SKM-1 (cell line): ENCODE results near the gene FAM221B.
A peak's percentile ranks its signal among the peaks of the same experiment; 100 is the strongest.

Experiments used
- DNase-seq: peaks from one replicate; lab custom pipeline; 2025; ENCODE audit not compliant: unreplicated experiment; lab: John Stamatoyannopoulos, UW

The FAM221B gene

DNA sequence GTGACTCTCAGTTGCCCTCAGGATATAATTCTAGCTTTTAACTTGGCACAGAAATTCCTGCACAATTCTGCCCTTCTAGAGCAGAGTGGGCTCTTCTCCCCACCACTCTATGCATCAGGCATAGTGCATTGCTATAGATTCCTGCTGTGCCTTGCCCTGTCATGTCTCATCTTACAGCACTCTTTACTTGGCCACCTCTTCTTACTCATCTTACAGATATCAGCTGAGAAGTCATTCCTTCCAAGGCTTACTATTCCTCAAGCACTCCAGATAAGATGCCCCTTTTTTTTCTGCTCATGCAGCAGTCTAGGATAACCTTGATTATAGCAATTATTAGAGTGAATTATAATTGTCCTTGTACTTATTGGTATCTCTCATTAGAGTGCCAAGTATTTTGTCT is 5.6 kb downstream of the FAM221B start:
- DNase-seq, result no peak

DNA sequence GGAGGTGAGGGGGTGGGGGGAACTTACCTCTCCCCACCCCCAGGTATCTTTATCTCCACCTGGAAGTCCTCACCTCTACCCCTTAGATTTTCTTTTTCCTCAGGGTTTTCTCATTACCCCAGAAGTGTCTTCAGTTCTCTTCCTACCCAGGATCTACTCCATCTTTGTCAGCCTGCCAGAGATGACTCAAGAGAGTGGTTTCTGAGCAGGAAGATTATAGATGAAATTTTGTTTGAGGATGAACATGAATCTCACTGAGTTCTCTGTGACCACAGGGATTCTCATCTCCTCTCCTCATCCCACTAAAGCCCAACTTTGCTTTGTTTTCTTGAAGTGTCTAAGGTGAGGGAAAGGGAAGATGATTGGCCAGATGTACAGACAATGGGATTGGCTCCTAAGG is 8.5 kb downstream of the FAM221B start:
- DNase-seq, result no peak

DNA sequence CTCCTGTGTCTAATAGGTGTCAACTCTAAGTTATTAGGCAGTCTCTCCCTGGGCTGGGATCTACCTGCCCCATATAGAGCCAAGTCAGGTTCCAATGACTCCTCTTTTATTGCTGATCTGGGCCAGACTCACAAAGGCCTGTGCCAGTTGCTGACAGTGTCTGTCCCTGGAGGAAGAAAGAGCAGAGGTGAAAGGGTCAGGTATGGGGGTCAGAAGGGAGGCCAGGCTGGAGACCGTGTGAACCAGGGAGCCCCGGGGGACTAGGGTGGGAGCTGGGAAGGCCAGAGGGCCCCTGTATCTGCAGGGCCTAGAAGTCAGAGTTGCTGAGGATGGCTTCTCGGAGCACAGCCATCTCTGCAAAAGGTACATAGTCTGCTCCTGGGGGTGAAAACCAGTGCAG is 10.2 kb downstream of the FAM221B start:
- no peak for DNase-seq

DNA sequence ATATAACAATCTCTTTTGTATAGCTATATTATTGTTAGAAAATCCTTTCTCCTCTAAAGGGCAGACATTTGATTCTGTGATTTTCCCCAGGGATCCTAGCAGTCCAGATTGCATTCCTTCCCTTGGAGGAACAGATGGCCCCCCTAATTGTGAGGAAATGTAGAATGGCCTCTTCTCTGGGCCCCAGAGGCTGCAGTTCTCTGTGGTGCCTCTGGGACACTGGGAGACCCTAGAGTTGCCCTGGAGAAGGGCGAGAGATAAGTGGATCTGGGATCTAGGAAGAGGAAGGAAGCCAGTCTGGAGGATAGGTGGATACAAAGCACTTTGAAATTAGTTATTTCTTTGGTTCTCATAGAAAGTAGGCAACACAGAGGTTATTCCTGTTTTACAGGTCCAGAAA is 11.8 kb downstream of the FAM221B start:
- DNase-seq, result no peak

DNA sequence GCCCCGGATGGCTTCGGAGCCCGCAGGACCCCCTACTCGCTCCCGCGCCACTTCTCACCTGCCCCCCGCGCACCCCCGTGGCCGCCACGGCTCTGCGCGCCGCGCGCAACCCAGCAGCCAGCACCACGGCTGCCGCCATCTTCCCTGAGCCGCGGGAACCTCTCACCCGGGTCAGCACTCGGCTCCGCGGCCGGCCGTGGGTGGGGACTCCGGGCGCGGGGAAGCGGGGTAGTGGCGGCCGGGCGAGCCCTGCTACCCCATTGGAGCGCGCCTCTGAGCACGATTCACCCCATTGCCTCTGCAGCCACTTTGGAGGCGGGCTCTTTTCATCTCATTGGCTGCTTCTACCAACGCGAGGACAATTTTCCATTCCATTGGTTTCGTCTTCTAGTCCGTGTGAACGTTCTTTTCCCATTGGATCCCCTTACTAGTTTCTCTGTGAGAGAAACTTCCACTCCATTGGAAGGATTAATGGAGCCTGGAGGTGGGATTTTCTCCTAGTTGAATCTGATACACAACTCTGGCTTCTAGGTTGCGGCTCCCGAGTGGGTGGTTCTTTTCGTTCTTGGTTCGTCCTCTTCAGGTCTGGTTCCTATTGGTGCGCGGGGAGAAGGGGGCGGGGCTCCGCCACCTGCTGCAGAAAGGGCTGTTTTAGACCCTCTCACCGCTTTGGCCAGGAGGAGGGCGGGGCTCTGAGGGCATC is 13.5 kb downstream of the FAM221B start, which contains the start of gene HINT2:
Gene HINT2 (minus strand): TSS at position 202 of the 703 bp plus-strand sequence. CDS start 63 bp downstream, at position 139.
- peak; percentile 99 for DNase-seq

DNA sequence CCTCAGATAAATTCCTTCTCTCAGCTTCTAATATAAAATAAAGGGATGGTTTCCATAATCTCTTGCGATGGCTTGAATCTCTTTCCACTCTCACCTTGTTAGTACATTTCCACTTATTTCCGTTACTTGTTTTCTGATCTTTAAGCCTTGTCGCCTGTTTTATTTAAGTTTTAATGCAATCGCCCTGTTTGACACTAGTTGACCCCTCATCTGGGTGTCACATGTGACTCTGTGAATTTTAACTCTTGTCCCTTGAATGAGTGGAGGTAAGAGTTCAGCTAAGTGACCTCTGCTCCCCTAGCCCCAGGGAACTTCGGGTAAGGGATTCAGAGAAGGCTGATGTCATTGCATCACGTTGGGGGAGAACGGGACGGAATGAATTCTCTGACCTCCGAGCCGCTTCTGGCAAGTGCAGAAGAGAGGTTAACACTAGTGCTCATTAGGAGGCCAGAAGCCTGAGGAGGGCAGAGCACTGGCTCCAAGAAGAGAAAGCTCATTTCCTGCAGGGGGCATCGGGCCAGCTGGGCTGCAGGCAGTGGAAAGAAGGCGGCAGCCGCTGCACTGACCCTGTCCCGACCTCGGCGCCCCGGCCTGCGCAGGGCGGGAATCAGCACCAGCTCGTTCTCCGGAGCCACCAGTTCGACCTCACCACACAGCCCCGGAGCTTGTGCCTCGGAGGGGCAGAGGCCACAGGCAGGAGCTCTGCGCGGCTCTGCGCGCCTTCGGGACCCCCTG is 14.3 kb downstream of the FAM221B start:
- DNase-seq, result peak; percentile 35

DNA sequence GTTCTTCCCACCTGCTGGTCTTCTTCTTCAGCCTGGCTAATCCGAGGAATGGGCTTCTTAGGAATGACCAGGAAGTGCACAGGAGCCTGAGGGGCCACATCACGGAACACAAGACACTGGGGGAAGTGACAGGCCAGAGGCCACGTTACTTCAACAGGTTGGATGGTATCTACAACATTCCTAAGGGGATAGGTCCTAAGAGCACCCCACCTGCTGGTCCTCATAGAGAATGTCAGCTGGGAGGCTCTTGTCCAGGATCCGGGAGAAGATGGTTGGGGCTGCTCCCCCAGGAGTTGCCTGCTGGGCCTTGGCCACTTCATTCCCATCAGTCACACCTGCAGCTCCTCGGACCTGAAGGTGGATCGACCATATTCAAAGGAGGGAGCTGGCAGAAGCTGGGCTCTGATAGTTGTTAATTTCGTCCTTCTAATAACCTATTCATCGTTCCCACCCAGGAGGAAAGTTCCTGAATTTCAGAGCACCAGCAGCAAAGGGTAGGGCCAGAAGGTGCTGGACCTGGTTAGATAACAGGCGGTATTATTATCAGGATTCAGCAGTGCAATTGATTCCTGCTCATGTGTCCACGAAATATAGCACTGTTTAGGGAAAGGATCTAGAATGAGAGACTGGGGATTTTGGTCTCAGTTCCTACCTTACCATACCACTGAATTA is 15.0 kb downstream of the FAM221B start:
- DNase-seq, result no peak

DNA sequence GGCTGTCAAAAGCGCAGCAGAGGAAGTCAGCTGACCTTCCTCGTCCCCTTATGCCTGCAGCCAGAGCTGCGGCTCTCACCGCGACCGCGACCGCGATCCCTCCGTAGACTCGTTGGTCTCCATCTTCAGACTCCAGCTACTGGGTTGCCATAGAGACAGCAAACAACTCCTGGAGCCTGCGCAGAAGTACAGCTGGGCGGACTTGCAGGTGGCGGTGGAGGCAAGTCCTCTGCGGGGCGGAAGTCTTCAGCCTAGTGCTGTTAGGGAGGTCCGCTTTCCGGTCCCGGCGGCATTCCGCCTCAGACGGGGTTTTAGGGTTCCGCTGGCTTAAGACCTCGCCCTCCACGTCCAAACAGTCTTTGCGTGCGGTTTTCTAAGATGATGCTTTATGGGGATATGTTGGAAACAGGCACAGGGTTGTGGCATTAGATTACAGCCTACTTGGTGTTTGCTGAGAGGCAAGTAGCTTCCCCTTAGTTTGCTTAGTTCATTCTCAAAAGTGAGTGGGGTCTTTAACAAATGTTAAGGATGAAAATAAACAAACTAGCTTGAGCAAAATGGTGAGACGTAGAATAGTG is 16.4 kb downstream of the FAM221B start, which contains the start of gene SPAG8:
Gene SPAG8 (minus strand): TSS at position 238 of the 578 bp plus-strand sequence. CDS start 115 bp downstream, at position 123.
- peak; percentile 90 for DNase-seq

DNA sequence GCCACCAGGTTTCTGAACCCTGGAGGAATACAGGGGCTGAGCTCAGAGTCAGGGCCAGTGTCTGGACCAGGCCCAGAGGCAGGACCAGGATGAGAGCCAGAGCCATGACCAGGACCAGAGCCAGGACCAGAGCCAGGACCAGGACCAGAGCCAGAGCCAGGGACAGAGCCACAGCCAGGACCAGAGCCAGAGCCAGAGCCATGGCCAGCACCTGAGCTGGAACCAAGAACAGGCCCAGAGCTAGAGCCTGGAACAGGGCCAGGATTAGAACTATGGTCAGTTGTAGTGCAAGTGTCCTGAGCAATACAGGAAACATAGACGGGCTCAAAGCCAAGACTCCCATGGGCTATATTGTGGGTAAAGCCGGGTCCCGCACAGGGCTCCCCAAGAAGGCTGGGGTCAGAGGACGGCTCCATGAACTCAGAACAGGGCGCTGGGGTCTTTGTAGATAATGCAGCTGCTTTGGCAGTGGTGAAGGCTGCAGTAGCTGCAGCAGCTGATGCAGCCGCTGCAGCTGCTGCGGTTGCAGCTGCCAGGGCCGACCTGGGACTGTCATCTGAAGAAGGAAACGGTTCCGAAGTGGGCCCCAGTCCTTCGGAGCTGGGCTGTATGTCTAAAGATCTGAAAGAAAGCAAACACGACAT is 17.0 kb downstream of the FAM221B start:
- no peak for DNase-seq

DNA sequence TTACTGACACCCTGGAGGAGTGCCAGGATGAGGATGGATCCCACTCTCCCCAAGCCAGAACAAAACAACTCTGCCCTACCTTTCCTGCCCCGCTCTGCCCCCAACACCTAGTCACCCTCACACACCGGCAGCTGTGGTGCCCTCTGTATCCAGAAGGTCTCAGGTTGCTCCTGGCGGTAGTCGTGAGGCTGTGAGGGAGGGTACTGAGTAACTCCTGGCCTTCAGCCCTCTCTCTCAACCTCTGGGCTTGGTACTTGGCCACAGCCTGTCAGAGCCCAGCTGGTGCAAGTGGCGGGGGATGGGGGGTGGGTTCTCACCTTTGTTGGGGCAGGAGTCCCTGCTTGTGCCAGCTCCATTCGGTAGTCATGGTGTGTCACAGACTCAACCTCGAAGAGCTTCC is 18.4 kb downstream of the FAM221B start:
- no peak for DNase-seq

DNA sequence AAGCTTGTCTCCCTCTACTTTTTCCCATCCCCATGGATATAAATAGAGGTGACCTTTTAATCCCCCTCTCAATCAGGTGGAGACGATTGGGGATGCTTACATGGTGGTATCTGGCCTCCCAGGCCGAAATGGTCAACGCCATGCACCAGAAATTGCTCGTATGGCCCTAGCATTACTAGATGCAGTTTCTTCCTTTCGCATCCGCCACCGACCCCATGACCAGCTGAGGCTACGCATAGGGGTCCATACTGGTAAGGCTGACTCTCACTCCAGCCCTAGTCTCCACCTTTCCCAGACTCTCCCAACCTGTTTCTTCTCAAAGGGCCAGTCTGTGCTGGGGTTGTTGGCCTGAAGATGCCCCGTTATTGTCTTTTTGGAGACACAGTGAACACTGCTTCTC is 20.1 kb downstream of the FAM221B start:
- DNase-seq, result no peak

DNA sequence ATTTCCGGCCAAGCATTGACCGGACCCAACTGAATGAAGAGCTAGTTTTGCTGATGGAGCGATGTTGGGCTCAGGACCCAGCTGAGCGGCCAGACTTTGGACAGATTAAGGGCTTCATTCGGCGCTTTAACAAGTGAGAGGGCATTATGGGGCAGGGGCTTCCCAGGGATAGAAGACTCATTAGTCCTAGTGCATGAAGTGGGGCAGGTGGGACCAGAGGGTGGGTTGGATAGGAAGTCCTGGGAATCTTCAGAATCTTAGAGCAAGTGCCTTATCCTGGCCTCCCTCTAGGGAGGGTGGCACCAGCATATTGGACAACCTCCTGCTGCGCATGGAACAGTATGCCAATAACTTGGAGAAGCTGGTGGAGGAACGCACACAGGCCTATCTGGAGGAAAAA is 22.4 kb downstream of the FAM221B start:
- no peak for DNase-seq

DNA sequence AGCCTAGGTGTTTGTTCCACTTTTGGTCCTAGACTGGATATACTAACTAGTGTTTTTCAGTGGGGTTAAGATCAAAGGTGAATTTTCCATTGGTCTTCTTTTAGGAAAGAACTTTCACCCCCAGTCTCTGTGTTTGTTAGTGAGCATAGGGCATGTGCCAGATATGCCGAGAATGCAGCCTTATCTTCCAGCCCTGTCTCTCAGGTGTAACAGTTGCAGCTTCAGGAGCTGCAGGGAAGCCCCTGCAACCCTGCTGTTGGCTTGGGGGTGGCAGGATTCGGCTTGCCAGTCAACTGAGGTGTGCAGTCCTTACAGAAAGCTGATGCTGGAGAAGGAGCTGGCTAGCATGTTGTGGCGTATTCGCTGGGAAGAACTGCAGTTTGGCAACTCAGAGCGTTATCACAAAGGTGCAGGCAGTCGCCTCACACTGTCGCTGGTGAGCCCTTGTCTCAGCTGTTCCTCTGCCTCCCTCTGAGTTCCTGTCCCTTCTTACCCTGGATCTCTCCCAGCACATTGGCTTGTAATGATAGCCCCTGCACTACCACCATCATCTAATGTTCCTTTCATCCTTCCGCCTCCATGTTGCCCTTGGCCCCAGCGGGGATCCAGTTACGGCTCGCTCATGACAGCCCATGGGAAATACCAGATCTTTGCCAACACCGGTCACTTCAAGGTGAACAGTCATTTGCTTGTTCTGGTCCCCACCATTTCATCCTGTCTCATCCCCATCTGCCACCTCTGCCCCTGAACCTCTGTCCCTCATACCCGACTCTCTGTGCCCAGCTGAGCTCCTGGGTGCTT is 27.0 kb downstream of the FAM221B start:
- no peak for DNase-seq

DNA sequence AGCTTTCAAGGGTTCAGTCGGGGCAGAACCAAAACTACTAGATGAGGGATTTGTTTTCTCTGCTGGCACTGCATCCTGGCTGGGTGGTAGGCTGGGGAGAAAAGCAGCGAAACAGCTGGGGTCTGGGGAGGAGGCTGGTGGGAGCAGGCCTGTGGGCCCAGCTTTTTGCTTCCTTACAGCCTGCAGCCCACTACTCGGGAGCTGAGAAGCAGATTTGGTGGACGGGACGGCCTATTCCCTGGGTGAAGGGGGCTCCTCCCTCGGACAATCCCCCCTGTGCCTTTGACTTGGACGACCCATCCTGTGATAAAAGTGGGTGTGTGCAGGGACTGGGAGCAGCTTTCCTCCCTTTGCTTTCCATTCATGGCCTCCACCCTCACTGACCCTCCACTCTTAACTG is 28.0 kb downstream of the FAM221B start:
- no peak for DNase-seq

DNA sequence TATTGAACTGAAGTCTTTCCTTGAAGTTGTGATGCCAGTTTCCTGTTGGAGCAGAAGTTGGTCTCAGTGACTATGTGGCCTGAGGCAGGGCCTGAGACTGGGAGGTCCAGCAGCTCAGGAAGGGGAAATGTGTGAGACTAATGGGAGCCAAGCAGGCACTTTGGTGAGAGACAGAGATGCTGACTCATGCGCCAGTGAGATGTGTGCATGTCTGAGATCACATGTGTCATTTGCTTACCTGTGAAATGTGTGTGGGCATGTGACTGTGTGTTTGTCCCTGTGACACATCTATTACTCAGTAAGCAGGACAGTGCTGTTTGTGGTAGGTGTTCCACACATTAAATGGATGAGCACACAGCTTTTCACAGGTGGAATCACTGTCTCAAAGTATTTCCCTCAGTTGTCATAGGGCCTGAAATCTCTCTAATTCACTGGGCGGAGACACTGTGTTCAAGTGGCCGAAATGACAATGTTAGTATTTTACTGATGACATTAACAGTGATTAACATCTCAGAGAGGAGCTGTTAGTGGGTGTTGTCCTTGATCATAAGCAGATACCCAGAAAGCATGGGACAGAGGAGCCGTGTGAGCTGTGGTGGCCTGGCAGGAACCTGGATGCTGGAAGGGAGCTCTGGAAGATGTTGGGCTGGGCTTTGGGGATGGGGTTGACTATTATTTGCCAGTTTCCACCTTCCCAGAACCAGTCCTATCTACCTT is 29.7 kb downstream of the FAM221B start:
- DNase-seq, result no peak

DNA sequence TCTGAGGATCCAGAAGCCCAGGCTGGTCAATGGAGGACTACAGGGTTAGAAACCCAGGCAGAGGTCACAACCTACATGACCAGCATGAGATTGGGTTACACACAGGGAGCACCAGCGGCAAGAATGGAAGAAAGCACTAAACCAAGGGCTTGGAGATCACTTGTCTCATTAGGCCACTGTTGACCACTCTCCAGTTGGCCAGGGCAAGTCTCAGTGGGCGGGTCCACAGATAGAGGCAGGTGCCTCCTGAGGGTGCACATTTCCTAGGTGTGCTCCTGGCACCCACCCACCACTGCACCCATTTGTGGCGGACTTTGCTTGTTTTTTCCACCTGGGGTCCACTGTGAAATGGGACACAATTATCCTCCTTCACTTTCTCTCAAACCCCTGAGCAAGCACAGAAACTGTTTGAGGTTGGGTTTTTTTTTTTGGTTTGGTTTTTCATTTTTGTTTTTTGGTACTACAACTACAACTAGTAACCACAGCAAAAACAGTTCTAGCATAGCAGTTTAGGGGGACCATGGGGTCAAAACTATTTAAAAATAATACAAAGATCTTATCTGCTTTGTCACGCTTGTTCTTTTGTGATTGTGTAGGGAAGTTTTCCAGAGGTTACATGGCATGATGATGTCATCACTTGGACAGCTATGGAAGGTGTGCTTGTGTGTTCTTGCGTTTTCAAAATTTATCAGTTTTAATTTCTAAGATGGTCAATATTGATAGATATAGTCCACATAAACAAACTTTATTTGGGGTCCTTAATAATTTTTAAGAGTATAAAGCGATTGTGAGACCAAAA is 31.0 kb downstream of the FAM221B start:
- no peak for DNase-seq

DNA sequence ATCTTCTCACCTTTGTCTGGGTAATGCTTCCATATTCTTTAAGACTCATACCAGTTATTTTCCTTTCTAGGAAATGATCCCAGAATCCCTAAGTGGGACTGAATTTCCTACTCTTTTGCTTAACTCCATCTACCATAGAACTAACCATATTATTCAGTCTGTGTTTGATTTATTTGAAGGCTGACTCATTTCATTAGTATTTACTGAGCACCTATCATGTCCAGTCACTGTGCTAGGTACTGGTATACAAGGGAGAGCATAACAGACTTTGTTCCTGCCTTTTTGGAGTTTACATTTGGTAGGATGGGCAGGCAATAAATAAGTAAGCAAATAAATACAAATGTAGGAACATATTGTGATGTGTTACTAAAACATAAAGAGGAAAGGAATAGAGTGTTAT is 32.8 kb downstream of the FAM221B start:
- no peak for DNase-seq

DNA sequence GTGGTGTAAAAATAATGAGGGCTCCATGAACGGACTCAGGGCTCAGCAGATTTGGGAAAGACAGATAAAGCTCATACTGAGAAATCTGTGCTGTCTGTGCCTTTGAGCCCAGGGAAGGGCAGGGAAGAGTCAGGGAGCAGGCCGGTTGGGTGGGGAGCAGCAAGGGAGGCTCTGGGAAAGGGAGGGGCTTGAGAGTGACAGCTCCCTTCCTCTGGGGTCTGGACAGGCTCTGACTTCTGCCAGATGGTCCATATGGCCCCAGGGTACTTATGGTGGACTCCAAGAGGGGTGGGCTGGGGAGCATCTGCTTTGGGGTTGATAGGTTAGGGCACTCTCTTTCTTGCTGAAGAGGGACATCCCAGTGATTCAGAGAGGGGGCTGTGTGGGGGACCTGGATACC is 35.1 kb downstream of the FAM221B start:
- DNase-seq, result no peak

DNA sequence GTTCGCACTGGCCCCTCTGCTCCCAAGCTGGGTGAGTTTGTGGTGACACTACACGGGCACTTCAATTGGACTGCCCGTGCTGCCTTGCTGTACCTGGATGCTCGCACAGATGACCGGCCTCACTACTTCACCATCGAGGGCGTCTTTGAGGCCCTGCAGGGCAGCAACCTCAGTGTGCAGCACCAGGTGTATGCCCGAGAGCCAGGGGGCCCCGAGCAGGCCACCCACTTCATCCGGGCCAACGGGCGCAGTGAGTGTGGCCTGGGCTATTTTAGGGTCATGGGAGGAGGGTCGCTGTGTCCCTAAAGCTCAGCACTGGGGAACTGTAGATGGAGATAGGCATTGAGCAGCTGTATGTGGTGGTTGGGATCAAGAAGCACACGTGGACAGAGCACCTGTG is 35.7 kb downstream of the FAM221B start:
- DNase-seq, result no peak
